Activated CD8-positive, alpha-beta memory T cell treated with anti-CD3 and anti-CD28 coated beads, Interleukin-2, amount 50 U/mL, for 24 hours (primary cell): ENCODE data around the gene SLC25A34.
"Not testable (repeated sequence)": the region's sequence is repeated elsewhere in the genome, so short reads cannot be mapped to it uniquely, and the experiment has no call there.

ENCODE experiments used
- DNase-seq: peaks from one replicate; pipeline ENCODE4 v3.0.0-alpha.2; 2020; ENCODE audit errors: extremely low read depth

SLC25A34 gene

GRCh38 chr1:15736038-15736891 lies at the start of gene SLC25A34:
Gene SLC25A34, plus strand, starts transcription at chr1:15736258. Its CDS starts 228 bp downstream, at chr1:15736486.
- DNase-seq, result no peak

GRCh38 chr1:15687446-15687845 lies 48.6 kb upstream of the SLC25A34 start:
- DNase-seq, result no peak

GRCh38 chr1:15690317-15690716 lies 45.7 kb upstream of the SLC25A34 start:
- DNase-seq, result no peak

GRCh38 chr1:15691434-15692032 lies 44.5 kb upstream of the SLC25A34 start:
- no peak for DNase-seq

GRCh38 chr1:15692121-15692682 lies 43.9 kb upstream of the SLC25A34 start:
- DNase-seq, result no peak

GRCh38 chr1:15693371-15693770 lies 42.7 kb upstream of the SLC25A34 start:
- no peak for DNase-seq

- DNase-seq, result no peak
Measured at GRCh38 chr1:15696956-15697521, 39.0 kb upstream of the SLC25A34 start.

GRCh38 chr1:15698201-15698600 lies 37.9 kb upstream of the SLC25A34 start:
- DNase-seq, result no peak

- DNase-seq, result not testable (repeated sequence)
Measured at GRCh38 chr1:15699321-15699720, 36.7 kb upstream of the SLC25A34 start.

GRCh38 chr1:15700508-15700907 lies 35.5 kb upstream of the SLC25A34 start:
- DNase-seq, result no peak

- no peak for DNase-seq
Measured at GRCh38 chr1:15701784-15702183, 34.3 kb upstream of the SLC25A34 start.

- no peak for DNase-seq
Measured at GRCh38 chr1:15702722-15703550, 33.1 kb upstream of the SLC25A34 start.

GRCh38 chr1:15703562-15703961 lies 32.5 kb upstream of the SLC25A34 start:
- DNase-seq, result no peak

- no peak for DNase-seq
Measured at GRCh38 chr1:15704526-15705183, 31.4 kb upstream of the SLC25A34 start.

GRCh38 chr1:15705184-15705566 lies 30.9 kb upstream of the SLC25A34 start:
- DNase-seq, result no peak

GRCh38 chr1:15706751-15707150 lies 29.3 kb upstream of the SLC25A34 start:
- no peak for DNase-seq

GRCh38 chr1:15707239-15707925 lies 28.7 kb upstream of the SLC25A34 start:
- no peak for DNase-seq

GRCh38 chr1:15708486-15709137 lies 27.4 kb upstream of the SLC25A34 start:
- no peak for DNase-seq

GRCh38 chr1:15709226-15709625 lies 26.8 kb upstream of the SLC25A34 start:
- no peak for DNase-seq

- DNase-seq, result no peak
Measured at GRCh38 chr1:15712168-15712567, 23.9 kb upstream of the SLC25A34 start.
